Right forelimb (tissue), 1 donor: Measurements from ENCODE around the gene S100A16.
"Not testable (repeated sequence)": the region's sequence is repeated elsewhere in the genome, so short reads cannot be mapped to it uniquely, and the experiment has no call there.

Experiments used
- DNase-seq: peaks from one replicate; pipeline ENCODE4 v3.0.0-alpha.2; 2018

The S100A16 gene

GRCh38 chr1:153583514-153583913 lies 29.4 kb downstream of the S100A16 start:
- not testable (repeated sequence) for DNase-seq

DNA sequence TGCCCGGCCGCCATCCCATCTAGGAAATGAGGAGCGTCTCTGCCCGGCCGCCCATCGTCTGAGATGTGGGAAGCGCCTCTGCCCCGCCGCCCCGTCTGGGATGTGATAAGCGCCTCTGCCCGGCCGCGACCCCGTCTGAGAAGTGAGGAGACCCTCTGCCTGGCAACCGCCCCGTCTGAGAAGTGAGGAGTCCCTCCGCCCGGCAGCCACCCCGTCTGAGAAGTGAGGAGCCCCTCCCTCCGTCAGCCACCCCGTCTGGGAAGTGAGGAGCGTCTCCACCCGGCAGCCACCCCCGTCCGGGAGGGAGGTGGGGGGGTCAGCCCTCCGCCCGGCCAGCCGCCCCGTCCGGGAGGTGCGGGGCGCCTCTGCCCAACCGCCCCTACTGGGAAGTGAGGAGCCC lies 30.1 kb downstream of the S100A16 start:
- DNase-seq, result not testable (repeated sequence)

DNA sequence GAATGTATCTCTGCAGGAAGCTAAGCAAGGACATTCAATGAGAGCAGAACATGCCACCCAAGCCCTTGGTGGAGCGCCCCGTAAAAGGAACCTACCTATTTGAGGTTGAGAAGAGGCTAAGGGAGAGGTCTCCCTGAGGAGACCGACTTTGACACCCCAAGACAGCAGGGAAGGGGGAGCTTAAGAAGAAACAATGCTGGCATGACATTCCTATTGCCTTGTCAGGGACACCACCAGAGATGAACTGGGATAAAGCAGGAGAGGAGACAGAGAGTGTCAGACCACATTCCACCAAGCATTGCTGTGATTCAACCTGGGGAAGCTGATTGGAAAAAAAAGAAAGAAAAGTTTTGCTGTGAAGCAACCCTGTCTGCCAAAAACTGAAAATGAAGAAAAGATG lies 34.0 kb downstream of the S100A16 start:
- no peak for DNase-seq

DNA sequence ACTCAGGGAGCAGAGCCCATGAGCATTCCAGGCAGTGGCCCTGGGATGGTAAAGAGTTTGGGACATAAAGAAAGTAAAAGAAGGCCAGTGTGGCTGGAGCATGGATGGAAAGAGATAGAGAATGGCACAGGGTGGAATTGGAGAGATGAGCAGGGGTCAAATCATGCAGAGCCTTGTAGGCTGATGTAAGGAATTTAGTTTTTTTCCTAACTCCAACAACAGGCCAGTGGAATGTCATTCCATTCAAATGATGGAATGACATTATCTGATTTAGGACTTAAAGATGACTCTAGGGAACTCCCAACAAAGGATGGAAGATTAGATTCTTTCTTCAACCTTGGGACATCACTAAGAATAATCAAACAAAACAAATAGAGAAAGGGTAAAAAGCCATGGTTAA lies 34.4 kb downstream of the S100A16 start:
- DNase-seq, result no peak

DNA sequence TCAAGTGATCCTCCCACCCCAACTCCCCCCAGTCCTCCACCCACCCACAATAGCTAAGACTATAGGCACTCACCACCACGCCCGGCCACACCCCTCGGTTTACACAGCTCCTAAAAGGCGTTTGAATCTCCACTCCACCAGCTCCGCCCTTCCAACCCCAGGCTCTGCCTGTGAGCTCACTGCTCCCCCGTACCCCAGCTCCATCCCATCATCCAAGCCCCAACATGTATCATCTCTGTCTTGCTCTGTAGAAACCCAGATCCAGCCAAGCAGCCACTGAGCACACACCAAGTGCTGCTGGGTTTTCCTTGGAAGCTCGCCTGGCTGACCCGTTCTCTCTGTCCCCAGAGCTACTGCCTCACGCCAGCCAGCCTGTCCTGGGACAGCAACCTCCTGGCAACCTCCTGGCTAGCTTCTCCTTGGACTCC lies 35.3 kb downstream of the S100A16 start:
- no peak for DNase-seq

DNA sequence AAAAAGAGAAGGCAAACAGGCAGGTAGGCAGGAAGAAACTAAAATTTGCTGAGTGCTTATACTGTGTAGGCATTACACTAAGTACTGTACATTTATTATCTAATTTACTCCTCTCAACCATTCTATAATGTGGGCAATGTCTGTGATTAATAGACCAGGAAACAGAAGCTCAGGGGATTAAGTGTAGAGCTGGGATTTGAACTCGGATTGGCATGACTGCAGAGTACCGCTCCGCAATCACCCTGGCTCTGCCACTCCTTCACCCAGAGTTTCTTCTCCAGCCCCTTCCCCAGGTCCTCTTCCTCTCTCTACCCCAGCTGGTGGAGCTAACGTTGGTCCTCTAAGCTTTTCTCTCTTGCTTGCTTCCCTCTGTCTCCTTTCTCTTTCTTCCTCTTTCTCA lies 35.8 kb downstream of the S100A16 start:
- no peak for DNase-seq

GRCh38 chr1:153575497-153575896 lies 37.4 kb downstream of the S100A16 start:
- not testable (repeated sequence) for DNase-seq

DNA sequence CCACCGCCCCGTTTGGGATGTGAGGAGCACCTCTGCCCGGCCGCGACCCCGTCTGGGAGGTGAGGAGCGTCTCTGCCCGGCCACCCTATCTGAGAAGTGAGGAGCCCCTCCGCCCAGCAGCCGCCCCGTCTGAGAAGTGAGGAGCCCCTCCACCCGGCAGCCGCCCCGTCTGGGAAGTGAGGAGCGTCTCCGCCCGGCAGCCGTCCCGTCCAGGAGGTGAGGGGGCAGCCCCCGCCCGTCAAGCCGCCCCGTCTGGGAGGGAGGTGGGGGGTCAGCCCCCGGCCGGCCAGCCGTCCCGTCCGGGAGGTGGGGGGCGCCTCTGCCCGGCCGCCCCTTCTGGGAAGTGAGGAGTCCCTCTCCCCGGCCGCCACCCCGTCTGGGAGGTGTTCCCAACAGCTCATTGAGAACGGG lies 37.9 kb downstream of the S100A16 start:
- DNase-seq, result not testable (repeated sequence)

DNA sequence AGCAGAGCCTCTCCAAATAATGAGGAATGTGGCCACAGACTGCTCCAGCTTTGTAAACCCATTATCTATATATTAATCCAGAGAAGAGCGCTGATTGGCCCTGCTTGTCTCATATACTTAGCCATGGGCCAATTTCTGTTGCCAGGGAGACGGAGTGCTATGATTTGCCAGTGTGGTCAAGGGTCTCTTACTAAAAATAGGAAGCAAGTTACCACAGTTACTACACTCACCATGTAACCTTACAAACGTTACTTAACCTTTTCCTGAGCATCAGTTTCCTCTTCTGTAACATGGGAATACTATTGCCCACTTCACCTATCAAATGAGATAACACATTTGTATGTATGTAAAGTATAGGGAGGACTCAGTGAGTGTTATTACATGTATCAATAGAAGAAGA lies 39.6 kb downstream of the S100A16 start:
- no peak for DNase-seq

GRCh38 chr1:153572569-153573015 lies 40.3 kb downstream of the S100A16 start:
- peak; percentile 70 for DNase-seq

DNA sequence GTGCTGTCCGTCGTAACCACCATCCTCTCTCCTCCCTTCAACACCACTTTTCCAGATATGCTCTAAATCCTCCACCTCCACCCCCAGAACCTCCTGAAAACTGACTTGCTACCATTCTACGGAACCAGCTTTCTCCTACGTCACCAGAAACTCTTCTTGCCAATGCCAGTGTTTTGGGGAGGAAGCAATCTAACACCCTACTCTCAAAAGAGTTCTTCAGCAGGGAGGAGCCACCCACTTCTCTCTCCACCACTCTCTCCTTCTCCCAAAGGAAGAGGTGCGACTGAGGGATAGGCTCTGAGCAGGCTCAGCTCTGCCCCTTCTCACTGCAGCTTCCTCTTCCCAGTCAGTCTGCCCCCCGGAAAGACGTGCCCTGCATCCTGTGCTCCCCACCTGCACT lies 41.2 kb downstream of the S100A16 start:
- no peak for DNase-seq

GRCh38 chr1:153570874-153571273 lies 42.1 kb downstream of the S100A16 start:
- no peak for DNase-seq

DNA sequence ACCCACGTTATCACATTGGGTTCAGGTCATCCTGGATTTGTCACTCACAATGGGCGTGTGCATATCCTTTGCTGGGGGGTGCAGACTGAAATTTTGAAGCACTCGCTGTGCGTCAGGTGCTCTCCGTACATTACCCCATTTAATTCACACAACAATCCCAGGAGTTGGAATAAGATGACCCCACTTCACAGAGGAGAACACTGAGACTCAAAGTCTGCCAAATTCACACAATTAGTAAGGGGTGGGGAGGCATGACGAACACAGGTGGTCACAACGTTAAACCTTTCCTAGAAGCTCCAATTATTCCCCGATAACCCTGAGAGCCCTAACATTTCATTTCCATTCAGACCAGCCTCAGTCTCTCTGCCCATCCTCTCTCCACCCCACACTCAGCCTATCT lies 43.5 kb downstream of the S100A16 start:
- DNase-seq, result no peak

DNA sequence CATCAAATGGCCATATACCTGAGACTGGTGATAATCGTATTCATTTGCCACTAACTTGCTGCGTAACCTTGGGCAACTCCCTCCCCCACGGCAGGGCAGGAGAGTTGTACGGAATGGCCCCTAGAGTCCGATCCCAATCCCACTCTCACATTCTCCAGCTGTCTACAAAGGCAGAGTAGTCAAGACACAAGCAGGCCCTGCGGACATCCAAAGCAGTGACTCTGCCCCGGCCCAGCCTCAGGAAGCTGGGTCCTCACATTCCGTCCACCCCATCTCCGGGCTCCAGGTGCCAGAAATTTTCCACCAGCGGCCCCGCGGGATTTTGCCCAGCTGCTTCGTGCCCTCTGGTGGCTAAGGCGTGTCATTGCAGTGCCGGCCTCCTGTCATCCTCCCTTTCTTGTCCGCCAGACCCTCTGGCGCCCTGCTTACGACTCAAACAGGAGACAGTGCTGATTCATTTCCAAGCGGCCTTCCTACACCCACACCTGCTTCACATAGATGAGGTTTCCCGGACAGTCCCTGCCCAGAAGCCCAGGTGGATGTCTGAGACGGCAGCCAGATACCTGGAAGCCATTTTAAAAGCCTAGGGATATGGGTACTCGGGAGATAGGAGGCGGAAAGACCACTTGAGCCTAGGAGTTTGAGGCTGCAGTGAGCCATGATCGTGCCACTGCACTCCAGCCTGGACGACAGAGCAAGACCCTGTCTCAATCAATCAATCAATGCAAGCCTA lies 44.4 kb downstream of the S100A16 start:
- peak; percentile 95 for DNase-seq

- DNase-seq, result no peak
Measured at GRCh38 chr1:153567621-153568366, 45.1 kb downstream of the S100A16 start.

GRCh38 chr1:153566414-153567371 lies 46.2 kb downstream of the S100A16 start:
- DNase-seq, result peak; percentile 88

DNA sequence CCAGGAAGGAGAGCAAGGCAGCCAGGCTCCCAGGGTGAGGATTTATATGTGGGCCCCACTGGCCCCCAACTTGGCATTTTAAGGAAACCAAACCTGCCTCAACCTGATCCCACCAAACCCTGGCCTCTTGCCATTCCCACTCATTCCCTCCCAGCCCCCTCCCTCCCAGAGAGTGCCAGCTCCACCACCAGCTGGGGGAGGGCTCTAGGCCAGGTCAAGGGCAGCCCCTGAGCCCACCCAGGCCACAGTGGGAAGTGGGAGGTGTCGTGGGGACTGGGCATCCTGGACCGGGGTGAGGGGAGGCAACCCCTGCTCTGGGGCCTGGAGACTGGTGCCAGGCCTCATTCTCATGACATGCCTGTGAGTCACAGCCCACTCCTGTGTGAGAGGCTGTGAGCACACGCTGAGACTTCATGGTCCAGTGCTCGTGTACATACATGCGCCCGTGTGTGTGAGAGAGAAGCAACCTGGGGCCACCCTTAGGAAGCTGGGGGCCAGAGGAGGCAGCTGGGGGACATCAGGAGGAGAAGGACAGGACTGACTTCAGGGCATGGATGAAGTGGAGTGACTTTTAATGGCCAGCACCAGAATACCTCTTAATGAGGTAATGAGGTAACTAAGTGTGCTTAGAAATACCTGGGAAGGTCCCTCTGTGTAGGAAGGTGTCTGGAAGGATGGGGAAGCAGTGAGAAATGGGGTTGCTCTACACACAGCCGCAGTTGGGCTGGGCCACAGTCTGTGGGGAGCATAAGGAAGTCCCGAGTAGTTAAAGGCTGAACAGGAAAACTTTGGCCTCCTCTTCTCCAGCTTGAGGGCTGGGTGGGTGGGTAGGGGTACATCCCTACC lies 47.2 kb downstream of the S100A16 start, which contains the start of gene S100A2:
S100A2 (minus strand) TSS at position 316 of the 846 bp plus-strand sequence. CDS start 1,967 bp downstream, outside the sequence.
- no peak for DNase-seq

DNA sequence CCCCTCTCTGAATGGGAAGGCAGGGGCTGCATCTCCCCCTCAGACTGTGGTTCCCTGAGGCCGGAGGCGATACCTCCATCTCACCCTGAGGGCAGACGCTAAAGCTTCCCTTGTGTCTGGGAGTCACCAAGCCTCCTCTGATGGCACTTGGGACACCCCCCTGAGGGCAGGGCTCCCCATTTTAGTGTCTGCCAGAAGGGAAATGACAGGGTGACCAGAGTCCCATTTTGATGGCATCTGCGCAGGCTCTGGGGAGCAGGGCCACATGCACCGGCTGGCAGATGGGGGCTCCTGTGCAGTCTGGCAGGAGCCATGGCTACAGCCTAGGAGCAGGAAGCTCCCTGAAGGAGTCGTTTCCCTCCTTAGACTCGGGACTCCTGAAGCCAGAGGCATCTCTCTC lies 48.9 kb downstream of the S100A16 start:
- DNase-seq, result no peak

DNA sequence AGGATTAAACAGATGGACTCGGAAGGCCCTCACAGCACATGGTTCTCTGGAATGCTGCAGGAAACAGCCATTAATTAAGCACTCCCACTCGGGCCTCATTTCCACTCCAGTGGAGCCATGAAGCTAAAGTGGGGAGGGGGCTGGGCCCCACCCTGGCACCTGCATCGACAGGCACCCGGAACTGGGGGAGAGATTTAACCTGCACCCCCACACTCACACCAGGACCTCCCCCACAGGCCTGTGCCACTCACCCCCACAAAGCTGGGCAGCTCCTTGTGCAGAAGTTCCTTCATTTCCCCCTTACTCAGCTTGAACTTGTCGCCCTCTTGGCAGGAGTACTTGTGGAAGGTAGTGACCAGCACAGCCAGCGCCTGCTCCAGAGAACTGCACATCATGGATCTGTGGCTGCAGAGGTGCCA lies 49.4 kb downstream of the S100A16 start:
- DNase-seq, result no peak

- DNase-seq, result not testable (repeated sequence)
Measured at GRCh38 chr1:153562021-153562420, 50.9 kb downstream of the S100A16 start.

- DNase-seq, result no peak
Measured at GRCh38 chr1:153561466-153561985, 51.4 kb downstream of the S100A16 start.
